ENCODE results near the gene KIF6.
A peak's percentile ranks its signal among the peaks of the same experiment; 100 is the strongest.

KIF6 gene

DNA sequence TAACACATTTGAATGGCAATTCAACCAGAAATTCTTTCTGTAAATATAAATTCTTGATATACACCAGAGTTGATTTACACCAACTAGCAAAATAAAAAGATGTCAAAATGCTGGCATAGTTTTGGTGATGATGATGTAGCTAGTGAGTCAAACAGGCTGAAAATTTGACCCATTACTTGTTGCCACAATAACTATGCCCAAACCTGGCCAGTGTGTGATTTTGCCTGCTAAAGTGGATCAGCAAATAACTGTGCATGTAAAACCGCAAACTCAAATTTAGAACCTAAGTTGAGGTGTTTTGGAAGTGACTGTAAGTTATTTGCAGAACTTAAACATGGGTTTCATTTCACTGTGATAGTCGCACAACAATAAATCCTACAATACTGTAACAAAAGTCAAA lies 125.9 kb downstream of the KIF6 start:
- no peaks in the 10 kb centered on the region for H3F3A ChIP-seq (ENCODE audit: insufficient read depth, low read length)
- no peaks in the 10 kb centered on the region for H3K9me2 ChIP-seq (replicated peaks; ENCODE audit: insufficient read depth, low read length)
- H3K9ac ChIP-seq (ENCODE audit: low read length) = no peak overlapping the region
- no peak overlapping the region for H2AFZ ChIP-seq (ENCODE audit: low read length)
- no peak for TF ChIP-seq CTCF (IDR thresholded peaks at IDR 0.05; ENCODE audit: low read length)
- TF ChIP-seq EZH2 (optimal IDR thresholded peaks at IDR 0.05; ENCODE audit: low read depth, low read length) = no peak
- TF ChIP-seq EZH2phosphoT487 (IDR thresholded peaks at IDR 0.05; ENCODE audit: low read length) = no peak
- H3K27ac ChIP-seq (ENCODE audit: low read length) = no peak overlapping the region
- H4K20me1 ChIP-seq (ENCODE audit: insufficient read depth, low read length) = no peaks in the 10 kb centered on the region
- no peaks in the 10 kb centered on the region for H3K27me3 ChIP-seq (replicated peaks; ENCODE audit: insufficient read depth, low read length)
- no peak overlapping the region for H3K4me2 ChIP-seq (ENCODE audit: low read depth, low read length)
- H3K79me2 ChIP-seq (ENCODE audit: low read length) = no peaks in the 10 kb centered on the region
- DNase-seq = peak; percentile 30
- no peak overlapping the region for H3K4me3 ChIP-seq (ENCODE audit: low read length)
- H3K9me3 ChIP-seq (replicated peaks; ENCODE audit: insufficient read depth, low read length) = no peaks in the 10 kb centered on the region
- H3K4me1 ChIP-seq (ENCODE audit: low read length) = peaks cover 7% of the 10 kb centered on the region; the same call in 1 of the 2 replicates
- H3K36me3 ChIP-seq (replicated peaks; ENCODE audit: insufficient read depth, low read length) = no peaks in the 10 kb centered on the region

- TF ChIP-seq EZH2phosphoT487 (IDR thresholded peaks at IDR 0.05; ENCODE audit: low read length) (no peak), CTCF (IDR thresholded peaks at IDR 0.05; ENCODE audit: low read length) (no peak), EZH2 (optimal IDR thresholded peaks at IDR 0.05; ENCODE audit: low read depth, low read length) (no peak)
- no peaks in the 10 kb centered on the region for H4K20me1 ChIP-seq (ENCODE audit: insufficient read depth, low read length)
- H3K27me3 ChIP-seq (replicated peaks; ENCODE audit: insufficient read depth, low read length) = no peaks in the 10 kb centered on the region
- H3K9ac ChIP-seq (ENCODE audit: low read length) = no peak overlapping the region
- H3K27ac ChIP-seq (ENCODE audit: low read length) = no peak overlapping the region
- H3F3A ChIP-seq (ENCODE audit: insufficient read depth, low read length) = no peaks in the 10 kb centered on the region
- no peak overlapping the region for H3K4me3 ChIP-seq (ENCODE audit: low read length)
- H3K4me1 ChIP-seq (ENCODE audit: low read length) = peaks cover 4% of the 10 kb centered on the region; the same call in 1 of the 2 replicates
- DNase-seq = no peak
- H3K79me2 ChIP-seq (ENCODE audit: low read length) = no peaks in the 10 kb centered on the region
- no peaks in the 10 kb centered on the region for H3K9me2 ChIP-seq (replicated peaks; ENCODE audit: insufficient read depth, low read length)
- H3K4me2 ChIP-seq (ENCODE audit: low read depth, low read length) = no peak overlapping the region
- no peak overlapping the region for H2AFZ ChIP-seq (ENCODE audit: low read length)
- H3K9me3 ChIP-seq (replicated peaks; ENCODE audit: insufficient read depth, low read length) = no peaks in the 10 kb centered on the region
- no peaks in the 10 kb centered on the region for H3K36me3 ChIP-seq (replicated peaks; ENCODE audit: insufficient read depth, low read length)
Measured at GRCh38 chr6:39594285-39594684, 130.9 kb downstream of the KIF6 start.

- Histone ChIP-seq H3K27me3 (replicated peaks; ENCODE audit: insufficient read depth, low read length) (no peaks in the 10 kb centered on the region), H2AFZ (ENCODE audit: low read length) (no peak overlapping the region), H3F3A (ENCODE audit: insufficient read depth, low read length) (no peaks in the 10 kb centered on the region), H3K9ac (ENCODE audit: low read length) (no peak overlapping the region), H3K27ac (ENCODE audit: low read length) (no peak overlapping the region), H3K9me2 (replicated peaks; ENCODE audit: insufficient read depth, low read length) (no peaks in the 10 kb centered on the region), H4K20me1 (ENCODE audit: insufficient read depth, low read length) (no peaks in the 10 kb centered on the region), H3K4me2 (ENCODE audit: low read depth, low read length) (no peak overlapping the region), H3K36me3 (replicated peaks; ENCODE audit: insufficient read depth, low read length) (no peaks in the 10 kb centered on the region), H3K4me3 (ENCODE audit: low read length) (no peak overlapping the region), H3K4me1 (ENCODE audit: low read length) (no peaks in the 10 kb centered on the region), H3K9me3 (replicated peaks; ENCODE audit: insufficient read depth, low read length) (no peaks in the 10 kb centered on the region), H3K79me2 (ENCODE audit: low read length) (no peaks in the 10 kb centered on the region)
- TF ChIP-seq EZH2 (optimal IDR thresholded peaks at IDR 0.05; ENCODE audit: low read depth, low read length) = no peak
- TF ChIP-seq EZH2phosphoT487 (IDR thresholded peaks at IDR 0.05; ENCODE audit: low read length) = no peak
- TF ChIP-seq CTCF (IDR thresholded peaks at IDR 0.05; ENCODE audit: low read length) = no peak
- DNase-seq = no peak
Measured at GRCh38 chr6:39593646-39594045, 131.6 kb downstream of the KIF6 start.
